HL-60/S4 (cell line): Measurements from ENCODE around the gene CD177.
"Not testable (repeated sequence)": the region's sequence is repeated elsewhere in the genome, so short reads cannot be mapped to it uniquely, and the experiment has no call there.

Experiments used
- in situ Hi-C: fragments of 300-500 bp; cut with MboI; formaldehyde crosslinking; loops from 2 replicates; pipeline ENCODE4 v1.14.3; 2022; ENCODE audit warnings: low sequenced_read_pairs

Gene CD177

DNA sequence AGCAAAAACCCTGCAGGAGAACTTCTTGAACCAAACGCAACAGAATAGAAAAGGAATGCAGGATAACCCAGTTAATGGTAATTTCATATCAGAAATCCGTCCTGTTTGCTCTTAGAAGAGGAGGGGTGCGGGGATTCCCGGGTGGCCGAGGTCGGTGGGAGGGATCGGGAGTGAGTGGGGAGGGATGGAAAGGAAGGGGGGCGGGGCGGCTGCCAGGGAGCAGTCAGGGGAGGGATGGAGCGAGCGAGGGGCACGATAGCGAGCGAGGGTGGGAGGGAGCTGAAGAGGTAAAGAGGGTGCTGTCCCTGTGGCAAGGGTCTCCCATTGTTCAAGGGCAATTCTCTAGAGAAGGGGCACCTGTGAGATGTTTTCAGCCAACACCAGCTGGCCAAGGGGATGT, 26.5 kb downstream of the CD177 start:
- in situ Hi-C loops, result no loop called here

DNA sequence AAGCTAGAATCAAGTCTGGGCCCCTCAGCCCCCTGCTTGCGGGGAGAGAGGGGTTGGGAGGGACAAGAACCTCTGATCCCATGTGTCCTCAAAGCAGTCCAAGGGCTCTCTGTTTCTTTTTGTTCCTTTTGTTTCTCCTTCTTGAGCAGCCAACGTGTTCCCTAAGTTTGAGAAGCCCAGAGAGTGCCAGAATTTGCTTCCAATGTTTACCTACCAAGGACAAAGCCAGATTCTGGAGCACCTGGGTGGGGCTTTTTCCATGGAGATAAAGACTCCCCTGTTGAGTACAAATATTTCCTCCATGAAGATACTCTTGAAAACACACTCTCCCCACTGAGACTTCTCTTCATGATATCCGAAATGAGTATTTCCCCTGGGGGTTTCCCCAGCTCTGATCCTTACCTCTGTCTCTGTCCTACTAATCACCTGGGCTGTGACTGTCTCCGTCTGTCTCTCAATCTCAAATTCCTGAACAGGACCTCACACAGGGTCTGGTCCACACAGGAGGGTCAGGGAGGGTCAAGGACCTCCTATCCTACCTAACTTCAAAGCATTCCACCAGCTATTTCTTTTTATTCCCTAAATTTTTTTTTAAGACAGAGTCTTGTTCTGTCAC, 27.4 kb downstream of the CD177 start:
- in situ Hi-C loops, result no loop called here

DNA sequence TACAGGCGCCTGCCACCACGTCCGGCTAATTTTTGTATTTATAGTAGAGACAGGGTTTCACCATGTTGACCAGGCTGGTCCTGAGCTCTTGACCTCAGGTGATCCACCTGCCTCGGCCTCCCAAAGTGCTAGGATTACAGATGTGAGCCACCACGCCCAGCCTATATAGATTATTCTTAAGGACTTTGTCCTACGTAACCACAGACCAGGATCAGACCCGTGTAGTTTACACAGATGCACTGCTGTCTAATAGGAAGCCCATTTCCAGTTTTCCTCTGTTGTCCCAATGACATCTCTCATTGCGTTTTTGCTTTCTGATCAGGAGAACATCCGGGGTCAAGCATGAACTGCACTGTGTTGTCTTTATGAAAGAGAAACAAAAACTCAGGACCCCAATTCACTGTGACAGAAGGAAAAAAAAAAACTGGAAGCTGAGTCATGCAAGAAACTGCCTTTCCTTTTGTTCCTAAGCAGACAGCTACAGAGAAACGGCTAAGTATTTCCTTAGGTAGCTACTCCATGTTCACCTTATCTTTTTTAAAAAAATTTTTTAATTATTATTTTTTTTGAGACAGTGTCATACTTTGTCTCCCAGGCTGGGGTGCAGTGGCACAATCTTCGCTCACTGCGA, 29.2 kb downstream of the CD177 start:
- in situ Hi-C loops, result not testable (repeated sequence)

DNA sequence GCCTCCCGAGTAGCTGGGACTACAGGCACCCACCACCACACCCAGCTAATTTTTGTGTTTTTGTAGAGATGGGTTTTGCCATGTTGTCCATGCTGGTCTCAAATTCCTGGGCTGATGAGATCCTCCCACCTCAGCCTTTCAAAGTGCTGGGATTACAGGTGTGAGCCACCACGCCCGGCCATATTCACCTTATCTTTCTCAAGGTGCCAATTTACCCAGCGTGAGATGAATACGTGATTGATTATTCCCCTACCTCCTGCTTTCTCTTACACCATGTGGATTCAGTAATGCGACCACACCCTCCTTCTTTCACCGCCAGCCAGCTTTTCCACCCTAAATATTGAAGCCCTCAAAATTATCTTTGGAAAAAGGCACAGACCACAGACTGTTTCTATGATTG, 29.8 kb downstream of the CD177 start:
- in situ Hi-C loops, result not testable (repeated sequence)

DNA sequence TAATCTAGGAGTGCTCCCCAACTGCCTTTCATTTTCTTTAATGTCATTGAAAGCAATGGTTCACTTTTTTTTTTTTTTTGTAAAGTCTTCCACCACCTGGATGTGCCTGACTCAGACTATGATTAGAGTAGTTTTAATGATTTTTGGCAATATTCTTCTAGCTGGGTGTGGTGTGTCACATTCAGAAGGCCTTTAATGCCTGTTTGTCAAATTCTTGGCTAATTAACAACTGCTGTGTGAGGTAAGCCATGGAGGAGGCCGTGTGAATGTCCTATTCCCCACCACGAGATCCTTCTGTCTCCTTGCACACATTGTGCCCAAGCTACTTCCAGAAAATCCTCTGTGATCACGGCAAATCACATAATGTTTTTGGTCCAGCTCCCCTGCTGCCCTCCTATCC, 30.3 kb downstream of the CD177 start:
- in situ Hi-C loops, result not testable (repeated sequence)

DNA sequence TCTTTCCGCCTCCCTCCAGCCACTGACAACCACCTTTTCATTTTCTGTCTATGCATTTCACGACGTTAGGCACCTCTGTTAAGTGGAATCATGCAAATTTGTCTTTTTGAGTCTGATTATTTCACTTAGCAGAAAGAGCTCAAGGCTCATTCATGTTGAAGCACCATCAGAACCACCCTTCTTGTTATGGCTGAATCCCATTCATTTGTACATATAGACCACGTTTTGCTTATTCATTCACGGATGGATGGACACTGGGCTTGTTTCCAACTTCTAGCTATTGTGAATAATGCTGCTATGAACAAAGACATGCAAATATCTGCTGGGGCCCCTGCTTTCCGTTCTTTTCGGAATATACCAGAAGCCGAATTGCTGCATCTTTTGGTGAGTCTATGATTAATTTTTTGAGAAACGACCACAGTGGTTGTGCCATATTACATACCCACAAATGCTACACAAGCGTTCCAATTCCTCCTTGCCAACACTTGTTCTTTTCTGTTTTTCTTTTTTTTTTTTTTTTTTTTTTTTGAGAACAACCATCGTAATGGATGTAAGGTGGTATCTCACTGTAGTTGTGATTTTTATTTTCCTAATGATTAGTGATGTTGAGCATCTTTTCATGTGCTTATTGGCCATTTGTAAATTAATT, 37.5 kb downstream of the CD177 start:
- in situ Hi-C loops, result not testable (repeated sequence)

DNA sequence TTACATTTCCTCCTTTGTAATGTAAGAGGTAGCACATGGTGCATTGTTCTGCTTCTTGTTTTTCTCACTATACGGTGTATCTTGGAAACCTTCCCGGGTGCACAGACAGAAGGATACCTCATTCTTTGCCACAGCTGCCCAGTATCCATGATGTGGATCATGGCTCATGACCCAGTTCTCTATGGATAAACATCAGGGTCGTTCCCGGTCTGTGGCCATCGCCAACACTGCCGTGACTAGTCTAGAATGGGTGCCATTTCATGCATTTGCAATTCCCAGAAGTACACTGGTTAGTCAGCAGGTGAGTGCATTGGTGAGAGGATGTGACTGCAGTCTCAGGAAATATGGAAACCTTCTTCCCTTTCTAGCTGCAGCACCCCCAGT, 38.1 kb downstream of the CD177 start:
- in situ Hi-C loops, result not testable (repeated sequence)

DNA sequence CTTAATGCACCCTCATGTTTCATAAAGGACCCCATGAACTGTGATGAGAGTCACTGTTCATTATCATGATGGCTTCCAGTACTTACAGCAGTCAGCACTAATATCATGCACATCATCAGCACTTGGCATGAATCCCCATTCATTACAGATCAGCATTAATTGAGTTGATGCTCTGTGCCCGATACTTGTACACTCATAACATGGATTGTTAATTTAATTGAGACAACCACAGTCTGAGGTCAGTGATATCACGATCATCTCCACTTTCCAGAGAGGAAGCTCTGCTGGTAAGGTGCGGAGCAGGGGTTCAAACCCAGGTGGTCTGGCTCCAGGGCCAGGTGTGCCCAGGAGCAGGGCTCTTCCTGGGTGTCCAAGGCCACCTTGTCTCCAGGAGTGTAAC, 40.0 kb downstream of the CD177 start:
- in situ Hi-C loops, result not testable (repeated sequence)

DNA sequence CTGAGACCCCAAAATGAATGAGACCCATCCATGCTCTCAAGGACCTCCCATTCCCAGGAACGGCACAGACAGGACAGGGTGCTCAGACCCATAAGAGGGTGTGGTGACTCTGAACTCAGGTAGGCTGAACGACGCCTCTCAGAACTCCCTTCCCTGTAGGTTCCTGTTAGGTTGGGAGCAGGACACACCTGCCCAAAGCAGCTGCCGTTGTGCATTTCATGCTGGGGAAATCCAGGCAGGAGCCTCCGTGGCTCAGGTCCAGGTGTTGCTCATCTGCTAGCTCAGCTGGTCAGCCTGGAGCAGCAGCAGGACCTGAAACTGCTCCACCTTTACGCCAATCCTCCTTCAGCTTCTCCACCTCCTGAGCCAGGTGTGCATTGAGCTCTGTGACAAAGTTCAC, 42.1 kb downstream of the CD177 start:
- in situ Hi-C loops, result no loop called here

DNA sequence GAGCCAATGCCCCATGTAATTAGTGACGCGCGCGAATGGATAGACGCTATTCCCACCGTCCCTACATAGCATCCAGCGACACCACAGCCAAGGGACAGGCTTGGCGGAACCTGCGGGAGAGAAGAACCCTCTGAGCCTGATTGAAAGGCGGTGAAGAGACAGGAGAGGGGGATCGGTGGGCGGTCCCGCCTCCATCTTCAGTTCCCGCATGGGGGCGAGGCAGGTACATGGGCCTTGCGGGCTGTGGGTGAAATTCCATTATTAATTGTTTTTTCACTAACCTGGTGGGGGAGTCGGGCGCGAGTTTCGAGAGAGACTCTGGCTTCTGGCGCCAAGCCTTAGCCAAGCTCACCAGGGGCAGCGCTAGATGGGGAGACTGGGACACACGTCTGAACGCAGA, 52.8 kb downstream of the CD177 start:
- in situ Hi-C loops, result no loop called here

DNA sequence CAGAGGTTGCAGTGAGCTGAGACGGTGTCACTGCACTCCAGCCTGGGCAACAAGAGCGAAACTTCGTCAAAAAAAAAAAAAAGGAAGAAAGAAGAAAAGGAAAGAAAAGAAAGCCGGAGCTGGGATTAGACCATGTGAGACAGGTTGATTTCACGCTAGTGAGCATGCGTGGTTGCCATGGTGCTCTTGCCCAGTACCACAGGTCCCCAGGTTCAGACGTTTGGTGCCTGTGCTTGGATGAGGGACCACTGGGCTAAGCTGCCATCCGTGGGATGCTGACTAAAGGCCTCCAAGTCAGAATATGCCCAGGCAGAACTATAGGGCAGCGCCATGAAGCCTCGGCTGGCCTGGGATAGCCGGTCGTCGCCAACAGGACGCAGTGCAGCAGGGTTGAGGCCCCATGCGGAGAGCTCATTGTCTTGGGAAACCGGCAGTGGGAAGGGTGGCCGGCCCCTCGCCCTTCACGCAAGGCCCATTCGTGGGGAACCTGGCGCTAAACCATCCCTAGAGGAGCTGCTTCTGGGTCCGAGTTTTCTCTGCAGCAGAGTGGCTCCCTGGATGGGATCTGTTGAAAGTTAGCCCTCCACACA, 54.0 kb downstream of the CD177 start:
- in situ Hi-C loops, result no loop called here

DNA sequence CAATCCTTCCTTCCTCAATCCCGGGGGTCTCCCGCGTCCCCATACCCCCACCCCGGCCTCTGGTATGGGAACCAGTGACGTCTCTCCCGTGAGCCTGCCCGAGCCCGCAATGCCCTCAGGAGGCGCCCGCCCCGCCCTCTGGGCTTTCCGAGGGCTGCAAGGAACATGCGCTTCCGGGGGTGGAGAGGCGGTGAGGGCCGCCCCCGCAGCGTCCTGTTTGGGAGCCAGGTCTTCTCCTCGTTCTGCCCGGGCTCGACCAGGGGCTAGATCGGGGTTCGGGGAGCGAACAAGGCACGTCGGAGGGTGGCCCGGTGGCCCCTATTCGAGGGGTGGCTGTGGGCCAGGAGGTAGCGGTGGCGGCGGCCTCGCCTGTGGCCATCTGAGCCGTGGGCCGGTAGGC, 54.6 kb downstream of the CD177 start:
- in situ Hi-C loops, result no loop called here

DNA sequence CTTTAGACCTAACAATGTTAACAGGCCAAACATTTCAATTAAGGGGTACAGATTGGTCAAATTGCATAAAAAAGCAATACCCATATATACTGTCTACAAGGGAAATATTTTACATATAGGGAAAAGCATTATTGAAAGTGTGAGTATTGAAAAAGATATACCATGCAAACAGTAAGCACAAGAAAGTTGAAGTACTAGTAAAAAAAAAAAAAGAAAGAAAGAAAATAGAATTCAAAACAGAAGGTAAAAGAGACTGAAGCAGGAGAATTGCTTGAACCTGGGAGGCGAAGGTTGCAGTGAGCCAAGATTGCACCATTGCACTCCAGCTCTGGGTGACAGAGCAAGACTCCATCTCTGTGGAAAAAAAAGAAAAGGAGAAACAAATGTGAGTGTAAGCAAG, 55.9 kb downstream of the CD177 start:
- in situ Hi-C loops, result no loop called here

DNA sequence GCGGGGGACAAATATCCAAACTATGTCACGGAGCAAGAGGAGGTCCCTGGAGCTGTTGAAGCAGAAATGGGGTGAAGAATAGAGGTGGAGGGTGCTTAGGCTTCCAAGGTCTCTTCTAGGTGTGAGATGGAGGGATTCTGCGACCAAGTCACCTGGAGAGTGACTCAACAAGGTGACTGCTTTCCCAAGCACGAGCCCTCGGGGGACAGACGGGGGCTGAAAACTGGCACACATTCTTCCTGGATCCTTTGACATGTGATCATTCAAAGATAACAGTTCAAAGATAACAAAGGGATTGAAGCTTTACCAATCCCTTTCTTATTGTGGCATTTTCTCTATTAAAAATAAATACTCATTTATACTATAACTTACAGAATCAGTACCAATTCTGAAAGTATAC, 59.0 kb downstream of the CD177 start:
- in situ Hi-C loops, result no loop called here
